ENCODE results near the gene CRTAC1.

The CRTAC1 gene

GRCh38 chr10:98013776-98014175 is 16.6 kb downstream of the CRTAC1 start:
- peaks cover 6% of the 10 kb centered on the region for H3K27me3 Mint-ChIP-seq
- no peak overlapping the region for H3K27ac Mint-ChIP-seq

GRCh38 chr10:98013122-98013521 is 17.3 kb downstream of the CRTAC1 start:
- Mint-ChIP-seq H3K4me3 (no peak overlapping the region), H3K9me3 (ENCODE audit: low read depth) (no peaks in the 10 kb centered on the region), H3K27ac (no peak overlapping the region), H3K4me1 (ENCODE audit: low read depth) (no peaks in the 10 kb centered on the region), H3K27me3 (peaks cover 8% of the 10 kb centered on the region), H3K36me3 (no peaks in the 10 kb centered on the region)

More at GRCh38 chr10:98013776-98014175, 16.6 kb downstream of the CRTAC1 start:
- Mint-ChIP-seq H3K36me3 (no peaks in the 10 kb centered on the region), H3K9me3 (ENCODE audit: low read depth) (no peaks in the 10 kb centered on the region), H3K4me3 (no peak overlapping the region), H3K4me1 (ENCODE audit: low read depth) (no peaks in the 10 kb centered on the region)

- no peaks in the 10 kb centered on the region for H3K4me1 Mint-ChIP-seq (ENCODE audit: low read depth)
- H3K36me3 Mint-ChIP-seq = no peaks in the 10 kb centered on the region
- H3K27ac Mint-ChIP-seq = no peak overlapping the region
- H3K4me3 Mint-ChIP-seq = no peak overlapping the region
- no peaks in the 10 kb centered on the region for H3K9me3 Mint-ChIP-seq (ENCODE audit: low read depth)
- H3K27me3 Mint-ChIP-seq = peaks cover 8% of the 10 kb centered on the region
These were observed 17.8 kb downstream of the CRTAC1 start for GRCh38 chr10:98012644-98013043.

- Mint-ChIP-seq H3K27ac (no peak overlapping the region), H3K9me3 (ENCODE audit: low read depth) (no peaks in the 10 kb centered on the region), H3K27me3 (peaks cover 12% of the 10 kb centered on the region), H3K36me3 (no peaks in the 10 kb centered on the region), H3K4me1 (ENCODE audit: low read depth) (peaks cover 5% of the 10 kb centered on the region), H3K4me3 (no peak overlapping the region)
These were observed 19.3 kb downstream of the CRTAC1 start for GRCh38 chr10:98010939-98011685.

- Mint-ChIP-seq H3K27ac (no peak overlapping the region), H3K36me3 (no peaks in the 10 kb centered on the region), H3K27me3 (peaks cover 6% of the 10 kb centered on the region), H3K4me3 (no peak overlapping the region), H3K9me3 (ENCODE audit: low read depth) (no peaks in the 10 kb centered on the region), H3K4me1 (ENCODE audit: low read depth) (peaks cover 5% of the 10 kb centered on the region)
These were observed 24.2 kb downstream of the CRTAC1 start for GRCh38 chr10:98006266-98006665.

GRCh38 chr10:98001736-98002135 is 28.7 kb downstream of the CRTAC1 start:
- H3K4me1 Mint-ChIP-seq (ENCODE audit: low read depth) = peaks cover 5% of the 10 kb centered on the region
- peaks cover 5% of the 10 kb centered on the region for H3K9me3 Mint-ChIP-seq (ENCODE audit: low read depth)
- no peak overlapping the region for H3K27ac Mint-ChIP-seq
- H3K4me3 Mint-ChIP-seq = no peak overlapping the region
- peaks cover 2% of the 10 kb centered on the region for H3K36me3 Mint-ChIP-seq
- H3K27me3 Mint-ChIP-seq = peaks cover 4% of the 10 kb centered on the region

GRCh38 chr10:98000346-98000745 is 30.1 kb downstream of the CRTAC1 start:
- Mint-ChIP-seq H3K4me1 (ENCODE audit: low read depth) (no peaks in the 10 kb centered on the region), H3K9me3 (ENCODE audit: low read depth) (peaks cover 5% of the 10 kb centered on the region), H3K4me3 (no peak overlapping the region), H3K27me3 (no peaks in the 10 kb centered on the region), H3K36me3 (peaks cover 2% of the 10 kb centered on the region), H3K27ac (no peak overlapping the region)

GRCh38 chr10:97999923-98000248 is 30.5 kb downstream of the CRTAC1 start:
- H3K4me1 Mint-ChIP-seq (ENCODE audit: low read depth) = no peaks in the 10 kb centered on the region

GRCh38 chr10:97999066-97999922 is 31.1 kb downstream of the CRTAC1 start:
- Mint-ChIP-seq H3K27ac (no peak overlapping the region), H3K36me3 (peaks cover 4% of the 10 kb centered on the region), H3K4me3 (no peak overlapping the region), H3K9me3 (ENCODE audit: low read depth) (peaks cover 5% of the 10 kb centered on the region), H3K27me3 (peaks cover 2% of the 10 kb centered on the region), H3K4me1 (ENCODE audit: low read depth) (no peaks in the 10 kb centered on the region)

More at GRCh38 chr10:97999923-98000248, 30.5 kb downstream of the CRTAC1 start:
- no peak overlapping the region for H3K27ac Mint-ChIP-seq
- no peak overlapping the region for H3K4me3 Mint-ChIP-seq
- peaks cover 5% of the 10 kb centered on the region for H3K9me3 Mint-ChIP-seq (ENCODE audit: low read depth)
- peaks cover 2% of the 10 kb centered on the region for H3K36me3 Mint-ChIP-seq
- H3K27me3 Mint-ChIP-seq = no peaks in the 10 kb centered on the region

- H3K27ac Mint-ChIP-seq = no peak overlapping the region
- peaks cover 20% of the 10 kb centered on the region for H3K27me3 Mint-ChIP-seq
- no peaks in the 10 kb centered on the region for H3K9me3 Mint-ChIP-seq (ENCODE audit: low read depth)
- no peaks in the 10 kb centered on the region for H3K4me1 Mint-ChIP-seq (ENCODE audit: low read depth)
- peaks cover 2% of the 10 kb centered on the region for H3K36me3 Mint-ChIP-seq
- H3K4me3 Mint-ChIP-seq = no peak overlapping the region
These were observed 38.5 kb downstream of the CRTAC1 start for GRCh38 chr10:97991871-97992270.

GRCh38 chr10:97981816-97982215 is 48.6 kb downstream of the CRTAC1 start:
- Mint-ChIP-seq H3K4me1 (ENCODE audit: low read depth) (no peaks in the 10 kb centered on the region), H3K9me3 (ENCODE audit: low read depth) (no peaks in the 10 kb centered on the region), H3K4me3 (no peak overlapping the region), H3K36me3 (no peaks in the 10 kb centered on the region), H3K27ac (no peak overlapping the region), H3K27me3 (peaks cover 16% of the 10 kb centered on the region)

GRCh38 chr10:97977673-97978072 is 52.7 kb downstream of the CRTAC1 start:
- Mint-ChIP-seq H3K4me3 (no peak overlapping the region), H3K27me3 (peaks cover 34% of the 10 kb centered on the region), H3K27ac (no peak overlapping the region), H3K4me1 (ENCODE audit: low read depth) (no peaks in the 10 kb centered on the region), H3K36me3 (no peaks in the 10 kb centered on the region), H3K9me3 (ENCODE audit: low read depth) (no peaks in the 10 kb centered on the region)

GRCh38 chr10:97975598-97975997 is 54.8 kb downstream of the CRTAC1 start:
- Mint-ChIP-seq H3K36me3 (no peaks in the 10 kb centered on the region), H3K27me3 (peaks cover 35% of the 10 kb centered on the region), H3K4me3 (no peak overlapping the region), H3K4me1 (ENCODE audit: low read depth) (no peaks in the 10 kb centered on the region), H3K9me3 (ENCODE audit: low read depth) (no peaks in the 10 kb centered on the region), H3K27ac (no peak overlapping the region)

GRCh38 chr10:97974526-97975525 is 55.6 kb downstream of the CRTAC1 start:
- Mint-ChIP-seq H3K27me3 (peaks cover 38% of the 10 kb centered on the region), H3K27ac (no peak overlapping the region), H3K9me3 (ENCODE audit: low read depth) (no peaks in the 10 kb centered on the region), H3K4me3 (no peak overlapping the region), H3K4me1 (ENCODE audit: low read depth) (no peaks in the 10 kb centered on the region), H3K36me3 (no peaks in the 10 kb centered on the region)
